ENCODE data around the gene NFYC. TPM values are rescaled to one million over a fixed set of nuclear protein-coding genes. Genes with fewer than 3 reads are reported as not detected.

NFYC gene
- polyA plus RNA-seq, 1 of the 3 experiments (the other 2 are of a cell fraction): 72.4 TPM

DNA sequence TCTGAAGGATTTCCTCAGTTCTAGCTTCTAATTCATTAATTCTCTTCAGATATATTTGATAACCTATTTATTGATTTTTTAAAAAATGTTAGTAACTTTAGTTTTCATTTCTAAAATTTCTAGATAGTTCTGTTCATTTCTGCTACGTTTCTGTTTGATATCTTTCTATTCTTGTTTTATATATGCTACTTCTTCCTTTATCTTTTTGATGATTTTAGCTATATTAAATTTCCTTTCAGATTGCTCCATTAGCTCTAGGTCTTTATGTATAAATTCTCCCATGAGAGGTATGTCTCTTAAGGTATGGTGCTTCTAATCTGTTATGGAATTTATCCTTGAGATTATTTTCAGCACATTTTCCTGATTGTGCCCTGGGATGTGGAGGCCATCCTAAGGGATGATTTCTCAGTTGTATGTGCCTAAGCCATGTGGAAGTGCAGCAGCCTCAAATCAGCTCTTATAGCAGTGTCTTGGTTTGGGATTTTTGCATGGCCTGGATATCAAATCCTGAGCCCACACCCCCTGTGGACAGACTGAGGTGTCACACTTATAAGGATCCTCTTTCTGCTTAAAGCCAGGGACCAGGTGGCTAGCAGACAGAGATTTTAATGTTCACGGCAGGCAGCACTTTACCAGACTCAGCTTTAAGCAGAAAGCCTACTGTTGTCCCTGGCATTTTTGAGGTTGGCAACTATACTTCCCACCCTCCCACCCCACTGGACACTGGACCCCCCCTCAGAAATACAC is 85.9 kb downstream of the NFYC start:
- Histone ChIP-seq H3K79me2 (ENCODE audit: insufficient read depth) (no peaks in the 10 kb centered on the region), H3K4me2 (no peak overlapping the region), H2AFZ (ENCODE audit: low read depth) (no peak overlapping the region), H3K27me3 (ENCODE audit: insufficient read depth) (no peaks in the 10 kb centered on the region), H3K9ac (no peak overlapping the region), H4K20me1 (ENCODE audit: insufficient read depth) (no peaks in the 10 kb centered on the region), H3K9me3 (peaks cover 7% of the 10 kb centered on the region; the same call in 1 of the 2 replicates), H3K36me3 (replicated peaks in 1 of 2; ENCODE audit: control insufficient read depth in 1 of 2, insufficient read depth in 2 of 2, low read length in 1 of 2) (peaks cover 4 to 27% of the 10 kb centered on the region in 2 experiments), H3K4me3 (ENCODE audit: low read depth in 2 of 2, low read length in 1 of 2) (no peak overlapping the region), H3K27ac (ENCODE audit: low read depth in 2 of 2, low read length in 1 of 2) (no peak overlapping the region), H3F3A (replicated peaks; ENCODE audit: insufficient read depth) (no peaks in the 10 kb centered on the region), H3K9me2 (no peaks in the 10 kb centered on the region), H3K4me1 (ENCODE audit: control insufficient read depth in 1 of 2, insufficient read depth in 2 of 2, low read depth in 1 of 2, low read length in 1 of 2) (peaks cover 0 to 3% of the 10 kb centered on the region in 2 experiments; a peak in 1 of 4 replicates)
- ChIA-PET POLR2A (no interaction called here), CTCF (interaction anchor here (9.1 kb wide), 1 partner anchor 72 kb away, joined by 153 read pairs; no protein-coding TSS in a partner anchor)
- TF ChIP-seq GABPA (IDR thresholded peaks at IDR 0.05; ENCODE audit: low read depth) (no peak), SIN3A (IDR thresholded peaks at IDR 0.05; ENCODE audit: borderline replicate concordance, low read depth, low read length) (no peak), ELF1 (IDR thresholded peaks at IDR 0.05) (no peak), JUND (IDR thresholded peaks at IDR 0.05) (no peak), GATA2 (CRISPR knock-in tag; IDR thresholded peaks at IDR 0.05) (no peak), NRF1 (IDR thresholded peaks at IDR 0.05; ENCODE audit: low read depth, low read length) (no peak)
- TF ChIP-seq, protein P1, sequence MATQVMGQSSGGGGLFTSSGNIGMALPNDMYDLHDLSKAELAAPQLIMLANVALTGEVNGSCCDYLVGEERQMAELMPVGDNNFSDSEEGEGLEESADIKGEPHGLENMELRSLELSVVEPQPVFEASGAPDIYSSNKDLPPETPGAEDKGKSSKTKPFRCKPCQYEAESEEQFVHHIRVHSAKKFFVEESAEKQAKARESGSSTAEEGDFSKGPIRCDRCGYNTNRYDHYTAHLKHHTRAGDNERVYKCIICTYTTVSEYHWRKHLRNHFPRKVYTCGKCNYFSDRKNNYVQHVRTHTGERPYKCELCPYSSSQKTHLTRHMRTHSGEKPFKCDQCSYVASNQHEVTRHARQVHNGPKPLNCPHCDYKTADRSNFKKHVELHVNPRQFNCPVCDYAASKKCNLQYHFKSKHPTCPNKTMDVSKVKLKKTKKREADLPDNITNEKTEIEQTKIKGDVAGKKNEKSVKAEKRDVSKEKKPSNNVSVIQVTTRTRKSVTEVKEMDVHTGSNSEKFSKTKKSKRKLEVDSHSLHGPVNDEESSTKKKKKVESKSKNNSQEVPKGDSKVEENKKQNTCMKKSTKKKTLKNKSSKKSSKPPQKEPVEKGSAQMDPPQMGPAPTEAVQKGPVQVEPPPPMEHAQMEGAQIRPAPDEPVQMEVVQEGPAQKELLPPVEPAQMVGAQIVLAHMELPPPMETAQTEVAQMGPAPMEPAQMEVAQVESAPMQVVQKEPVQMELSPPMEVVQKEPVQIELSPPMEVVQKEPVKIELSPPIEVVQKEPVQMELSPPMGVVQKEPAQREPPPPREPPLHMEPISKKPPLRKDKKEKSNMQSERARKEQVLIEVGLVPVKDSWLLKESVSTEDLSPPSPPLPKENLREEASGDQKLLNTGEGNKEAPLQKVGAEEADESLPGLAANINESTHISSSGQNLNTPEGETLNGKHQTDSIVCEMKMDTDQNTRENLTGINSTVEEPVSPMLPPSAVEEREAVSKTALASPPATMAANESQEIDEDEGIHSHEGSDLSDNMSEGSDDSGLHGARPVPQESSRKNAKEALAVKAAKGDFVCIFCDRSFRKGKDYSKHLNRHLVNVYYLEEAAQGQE (IDR thresholded peaks at IDR 0.05; ENCODE audit: low read depth, low read length): no peak
- no peak for DNase-seq
- WGBS (ENCODE audit: low lambda C conversion rate): 94% methylated on average over 2 of the region's 2 CpGs

DNA sequence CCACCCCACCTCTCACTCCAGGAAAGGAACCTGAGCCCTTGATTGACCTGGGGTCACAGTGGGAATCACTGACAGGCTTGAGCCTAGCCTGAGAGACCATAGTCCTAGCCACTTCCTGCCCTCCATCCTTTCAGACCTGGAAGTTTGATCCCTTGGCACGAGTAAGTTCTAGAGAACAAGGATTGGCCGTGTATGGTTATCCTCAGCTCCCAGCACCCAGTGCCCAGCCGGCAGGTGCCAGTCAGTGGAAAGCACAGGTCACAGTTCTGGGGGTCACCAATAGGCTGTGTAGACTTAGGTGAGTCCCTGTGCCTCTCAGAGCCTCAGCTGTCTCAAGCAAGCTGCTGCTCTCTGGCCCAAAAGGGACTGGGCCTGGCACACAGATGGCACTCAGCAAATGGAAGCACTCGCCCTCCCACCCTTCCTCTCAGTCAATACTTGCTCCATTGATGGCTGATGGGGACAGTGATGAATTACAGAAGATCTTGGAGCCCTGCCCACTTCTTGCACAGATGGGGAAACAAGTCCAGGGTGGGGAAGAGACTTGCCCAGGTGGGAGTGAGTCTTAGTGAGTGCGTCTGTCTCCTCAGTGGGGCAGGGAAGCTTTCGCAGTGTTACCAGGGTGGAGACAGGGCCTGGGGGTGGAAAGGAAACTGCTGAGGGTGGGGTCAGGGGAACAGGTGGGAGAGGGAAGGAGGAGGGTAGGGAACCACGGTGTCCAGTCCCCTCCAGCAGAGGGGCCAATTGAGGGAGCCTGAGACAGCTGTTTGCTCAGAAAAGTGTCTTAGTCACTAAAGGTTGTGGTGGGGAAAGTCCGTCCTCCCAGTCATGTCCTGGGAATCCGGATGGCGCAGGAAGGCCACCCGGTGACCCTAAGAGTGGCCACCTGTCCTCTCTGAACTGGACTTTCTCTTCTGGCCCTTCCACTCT is 89.4 kb downstream of the NFYC start:
- H3F3A ChIP-seq (replicated peaks; ENCODE audit: insufficient read depth): no peaks in the 10 kb centered on the region
- H3K4me2 ChIP-seq: no peak overlapping the region
- H3K27me3 ChIP-seq (ENCODE audit: insufficient read depth): no peaks in the 10 kb centered on the region
- H3K9me3 ChIP-seq: peaks cover 7% of the 10 kb centered on the region; the same call in 1 of the 2 replicates
- no peak for DNase-seq
- POLR2A ChIA-PET: no interaction called here
- H3K36me3 ChIP-seq (replicated peaks in 1 of 2; ENCODE audit: control insufficient read depth in 1 of 2, insufficient read depth in 2 of 2, low read length in 1 of 2): peaks cover 4 to 16% of the 10 kb centered on the region in 2 experiments
- CTCF ChIA-PET: interaction anchor here (1.3 to 2.4 kb wide), 6 partner anchors 7 to 172 kb away, joined by 4 to 17 read pairs (median 6); no protein-coding TSS in a partner anchor
- no peak overlapping the region for H3K27ac ChIP-seq (ENCODE audit: low read depth in 2 of 2, low read length in 1 of 2)
- H3K79me2 ChIP-seq (ENCODE audit: insufficient read depth): no peaks in the 10 kb centered on the region
- no peak overlapping the region for H3K9ac ChIP-seq
- no peak overlapping the region for H2AFZ ChIP-seq (ENCODE audit: low read depth)
- H3K4me3 ChIP-seq (ENCODE audit: low read depth in 2 of 2, low read length in 1 of 2): no peak overlapping the region
- WGBS (ENCODE audit: low lambda C conversion rate): 86% methylated on average over 7 of the region's 11 CpGs
- no peaks in the 10 kb centered on the region for H4K20me1 ChIP-seq (ENCODE audit: insufficient read depth)
- peaks cover 0 to 7% of the 10 kb centered on the region in 2 experiments; a peak in 1 of 4 replicates for H3K4me1 ChIP-seq (ENCODE audit: control insufficient read depth in 1 of 2, insufficient read depth in 2 of 2, low read depth in 1 of 2, low read length in 1 of 2)
- H3K9me2 ChIP-seq: no peaks in the 10 kb centered on the region
- TF ChIP-seq NFIC (IDR thresholded peaks at IDR 0.05; ENCODE audit: borderline replicate concordance) (no peak), MXI1 (IDR thresholded peaks at IDR 0.05; ENCODE audit: low read depth, low read length) (no peak), RAD21 (IDR thresholded peaks at IDR 0.05; ENCODE audit: low read length) (no peak), FOXJ3 (CRISPR knock-in tag; IDR thresholded peaks at IDR 0.05) (no peak), SMC3 (IDR thresholded peaks at IDR 0.05; ENCODE audit: low read depth, low read length) (no peak), EZH2phosphoT487 (IDR thresholded peaks at IDR 0.05; ENCODE audit: borderline replicate concordance, low read depth) (no peak), FOXM1 (IDR thresholded peaks at IDR 0.05; ENCODE audit: low read depth) (no peak)
- TF ChIP-seq, protein P2, sequence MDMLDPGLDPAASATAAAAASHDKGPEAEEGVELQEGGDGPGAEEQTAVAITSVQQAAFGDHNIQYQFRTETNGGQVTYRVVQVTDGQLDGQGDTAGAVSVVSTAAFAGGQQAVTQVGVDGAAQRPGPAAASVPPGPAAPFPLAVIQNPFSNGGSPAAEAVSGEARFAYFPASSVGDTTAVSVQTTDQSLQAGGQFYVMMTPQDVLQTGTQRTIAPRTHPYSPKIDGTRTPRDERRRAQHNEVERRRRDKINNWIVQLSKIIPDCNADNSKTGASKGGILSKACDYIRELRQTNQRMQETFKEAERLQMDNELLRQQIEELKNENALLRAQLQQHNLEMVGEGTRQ (IDR thresholded peaks at IDR 0.05; ENCODE audit: borderline replicate concordance, low read depth, low read length): no peak
- TF ChIP-seq, protein P3, sequence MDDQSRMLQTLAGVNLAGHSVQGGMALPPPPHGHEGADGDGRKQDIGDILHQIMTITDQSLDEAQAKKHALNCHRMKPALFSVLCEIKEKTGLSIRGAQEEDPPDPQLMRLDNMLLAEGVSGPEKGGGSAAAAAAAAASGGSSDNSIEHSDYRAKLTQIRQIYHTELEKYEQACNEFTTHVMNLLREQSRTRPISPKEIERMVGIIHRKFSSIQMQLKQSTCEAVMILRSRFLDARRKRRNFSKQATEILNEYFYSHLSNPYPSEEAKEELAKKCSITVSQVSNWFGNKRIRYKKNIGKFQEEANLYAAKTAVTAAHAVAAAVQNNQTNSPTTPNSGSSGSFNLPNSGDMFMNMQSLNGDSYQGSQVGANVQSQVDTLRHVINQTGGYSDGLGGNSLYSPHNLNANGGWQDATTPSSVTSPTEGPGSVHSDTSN (IDR thresholded peaks at IDR 0.05): no peak
- TF ChIP-seq, protein P4, sequence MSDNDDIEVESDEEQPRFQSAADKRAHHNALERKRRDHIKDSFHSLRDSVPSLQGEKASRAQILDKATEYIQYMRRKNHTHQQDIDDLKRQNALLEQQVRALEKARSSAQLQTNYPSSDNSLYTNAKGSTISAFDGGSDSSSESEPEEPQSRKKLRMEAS (IDR thresholded peaks at IDR 0.05; ENCODE audit: low read depth): no peak

All from SK-N-SH (cell line).